ENCODE data around the gene TUBB4B.

The TUBB4B gene

GRCh38 chr9:137222190-137223077 is 18.7 kb upstream of the TUBB4B start, which contains the start of gene RNF208:
Gene RNF208 (minus strand): TSS chr9:137222240. CDS start chr9:137221212, 1,028 bp downstream.
- peak within 1 kb of the TSS; percentile 64 for H3K4me3 ChIP-seq (ENCODE audit: low read length)
- no peak for DNase-seq (ENCODE audit: low read depth)
- TF ChIP-seq CTCF (IDR thresholded peaks at IDR 0.05; ENCODE audit: insufficient read depth, low read depth, low read length, missing control alignments), result no peak

DNA sequence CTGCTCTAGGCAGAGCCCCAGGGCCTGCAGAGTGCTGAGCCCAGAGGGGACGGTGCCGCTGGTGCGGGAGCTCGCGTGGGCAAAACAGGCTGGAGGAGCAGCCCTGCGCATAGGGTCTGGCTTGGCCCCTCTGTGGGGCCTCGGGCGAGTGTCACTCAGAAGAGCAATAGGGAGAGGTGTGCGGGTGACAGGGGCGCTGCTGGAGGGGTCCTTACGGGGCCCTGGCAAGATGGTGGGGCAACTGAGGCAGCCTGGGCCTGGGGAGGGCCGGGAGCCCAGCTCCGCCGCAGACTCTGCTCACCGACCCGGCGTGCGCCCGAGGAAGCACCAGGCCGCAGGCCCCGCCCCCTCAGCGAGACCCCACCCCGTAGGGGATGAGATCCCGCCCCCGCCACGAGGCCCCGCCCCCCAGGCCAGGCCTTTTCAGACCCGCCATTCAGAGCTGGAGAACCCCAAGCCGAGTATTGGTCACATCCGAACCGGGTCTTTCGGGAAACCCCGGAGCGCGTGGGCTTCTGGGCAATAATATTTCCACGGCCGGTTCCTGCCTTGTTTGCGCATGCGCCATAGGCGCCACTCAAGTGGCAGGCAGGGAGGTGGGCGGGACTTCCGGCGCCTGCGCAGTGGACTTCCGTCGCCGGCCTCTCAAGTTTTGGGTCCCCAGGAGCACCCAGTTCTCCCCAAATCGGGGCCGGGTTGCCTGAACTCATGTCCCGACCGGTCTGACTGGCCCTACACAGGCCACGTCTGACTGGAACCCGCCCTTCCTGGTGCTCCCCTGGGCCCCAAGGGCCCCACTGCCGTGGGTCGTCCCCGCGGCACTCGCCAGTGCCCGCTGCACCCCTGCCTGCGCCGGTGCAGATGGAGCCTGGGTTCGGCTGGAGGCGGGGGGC is 17.8 kb upstream of the TUBB4B start:
- H3K4me3 ChIP-seq (ENCODE audit: low read length), result peak overlapping the region; percentile 64
- DNase-seq (ENCODE audit: low read depth), result peak; percentile 98
- TF ChIP-seq CTCF (IDR thresholded peaks at IDR 0.05; ENCODE audit: insufficient read depth, low read depth, low read length, missing control alignments), result no peak

- H3K4me3 ChIP-seq (ENCODE audit: low read length), result peak within 1 kb of the TSS; percentile 64
- no peak for TF ChIP-seq CTCF (IDR thresholded peaks at IDR 0.05; ENCODE audit: insufficient read depth, low read depth, low read length, missing control alignments)
- DNase-seq (ENCODE audit: low read depth), result peak; percentile 34
Measured at GRCh38 chr9:137224830-137225694, 16.0 kb upstream of the TUBB4B start, which contains the start of gene CYSRT1. Gene CYSRT1 (plus strand): TSS chr9:137225174. CDS start chr9:137225622, 448 bp downstream.

DNA sequence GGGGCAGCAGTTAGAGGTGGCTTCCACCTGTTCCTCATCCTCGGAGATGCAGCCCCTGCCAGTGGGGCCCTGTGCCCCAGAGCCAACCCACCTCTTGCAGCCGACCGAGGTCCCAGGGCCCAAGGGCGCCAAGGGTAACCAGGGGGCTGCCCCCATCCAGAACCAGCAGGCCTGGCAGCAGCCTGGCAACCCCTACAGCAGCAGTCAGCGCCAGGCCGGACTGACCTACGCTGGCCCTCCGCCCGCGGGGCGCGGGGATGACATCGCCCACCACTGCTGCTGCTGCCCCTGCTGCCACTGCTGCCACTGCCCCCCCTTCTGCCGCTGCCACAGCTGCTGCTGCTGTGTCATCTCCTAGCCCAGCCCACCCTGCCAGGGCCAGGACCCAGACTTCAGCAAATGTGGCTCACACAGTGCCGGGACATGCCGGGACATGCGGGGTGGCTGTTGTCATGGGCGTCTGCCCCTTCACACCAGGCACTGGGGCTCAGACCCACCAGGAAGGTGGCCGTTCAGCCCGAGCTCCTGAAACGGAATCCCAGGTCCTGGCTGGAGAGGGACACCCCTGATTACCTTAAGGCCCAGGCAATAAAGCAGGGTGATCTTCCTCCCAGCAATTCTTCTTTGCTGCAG is 15.3 kb upstream of the TUBB4B start:
- no peak for TF ChIP-seq CTCF (IDR thresholded peaks at IDR 0.05; ENCODE audit: insufficient read depth, low read depth, low read length, missing control alignments)
- peak overlapping the region; percentile 46 for H3K4me3 ChIP-seq (ENCODE audit: low read length)
- peak; percentile 20 for DNase-seq (ENCODE audit: low read depth)

- TF ChIP-seq CTCF (IDR thresholded peaks at IDR 0.05; ENCODE audit: insufficient read depth, low read depth, low read length, missing control alignments), result no peak
- peak; percentile 86 for DNase-seq (ENCODE audit: low read depth)
- peak overlapping the region; percentile 46 for H3K4me3 ChIP-seq (ENCODE audit: low read length)
Measured at GRCh38 chr9:137226338-137227053, 14.6 kb upstream of the TUBB4B start.

All from epithelial cell of esophagus (primary cell).